Upper lobe of right lung (tissue), 1 donor: ENCODE data around the gene ARFGEF3. TPM values are rescaled to one million over a fixed set of nuclear protein-coding genes. Genes with fewer than 3 reads are reported as not detected.

Experiments
- ATAC-seq: fragments of 200-7000 bp; cut with Tn5 transposase; one replicate; pipeline ENCODE4 v1.9.1; 2020; ENCODE audit warnings: mild to moderate bottlenecking, moderate library complexity
- DNase-seq: peaks from one replicate; pipeline ENCODE4 v3.0.0-alpha.2; 2020
- H3K27ac ChIP-seq: fragments of 200-600 bp; one replicate; pipeline ENCODE4 v1.8.0; 2022
- H3K27me3 ChIP-seq: fragments of 200-600 bp; one replicate; pipeline ENCODE4 v1.8.0; 2022; ENCODE audit warnings: mild to moderate bottlenecking
- H3K36me3 ChIP-seq: fragments of 200-600 bp; one replicate; pipeline ENCODE4 v1.8.0; 2022
- H3K4me1 ChIP-seq: fragments of 200-600 bp; one replicate; pipeline ENCODE4 v1.8.0; 2022
- H3K4me3 ChIP-seq: fragments of 200-600 bp; one replicate; pipeline ENCODE4 v1.8.0; 2022; ENCODE audit warnings: mild to moderate bottlenecking
- H3K9me3 ChIP-seq: fragments of 200-600 bp; one replicate; pipeline ENCODE4 v1.8.0; 2022
- CTCF ChIP-seq: fragments of 200-600 bp; IDR thresholded peaks from one replicate; pipeline ENCODE4 v1.8.0; 2022; ENCODE audit warnings: antibody characterized with exemption
- intact Hi-C: fragments of 100-400 bp; cut with DNase I; formaldehyde crosslinking; loops from one replicate; pipeline ENCODE4 v1.11.0; 2022
- total RNA-seq: library from RNA; stranded (reverse); fragmentation: NEBNext Ultra II Directional; extraction: Animal tissue kit (Norgen Biotek cat#: 25700); gene quantifications from one replicate; pipeline ENCODE4 v1.2.1, GENCODE V29; 2021
- donor health status: DM: no; HTN: yes; CAD: no; lungs with severe emphysema.

Gene ARFGEF3
- total RNA-seq, 1 donor from 2014 or later, result 27.2 TPM

- ATAC-seq, result no peak
- intact Hi-C loops, result no loop called here
Measured at GRCh38 chr6:138370631-138371451, 209.1 kb downstream of the ARFGEF3 start.

GRCh38 chr6:138371452-138371711 lies 209.6 kb downstream of the ARFGEF3 start:
- no peaks in the 10 kb centered on the region for H3K27me3 ChIP-seq
- H3K9me3 ChIP-seq, result no peaks in the 10 kb centered on the region
- H3K4me3 ChIP-seq, result no peak overlapping the region
- H3K36me3 ChIP-seq, result no peaks in the 10 kb centered on the region
- intact Hi-C loops, result no loop called here
- ATAC-seq, result no peak
- TF ChIP-seq CTCF, result no peak
- H3K4me1 ChIP-seq, result no peaks in the 10 kb centered on the region
- no peak for DNase-seq
- no peak overlapping the region for H3K27ac ChIP-seq

More at GRCh38 chr6:138370631-138371451, 209.1 kb downstream of the ARFGEF3 start:
- Histone ChIP-seq H3K9me3 (no peaks in the 10 kb centered on the region), H3K36me3 (no peaks in the 10 kb centered on the region), H3K4me3 (no peak overlapping the region), H3K27me3 (no peaks in the 10 kb centered on the region), H3K27ac (no peak overlapping the region), H3K4me1 (no peaks in the 10 kb centered on the region)
- TF ChIP-seq CTCF, result no peak
- DNase-seq, result no peak

GRCh38 chr6:138371720-138372119 lies 210.0 kb downstream of the ARFGEF3 start:
- DNase-seq, result no peak

GRCh38 chr6:138372711-138373463 lies 211.1 kb downstream of the ARFGEF3 start:
- ATAC-seq (no peak), DNase-seq (no peak)
- no peaks in the 10 kb centered on the region for H3K36me3 ChIP-seq
- H3K27ac ChIP-seq, result no peak overlapping the region
- TF ChIP-seq CTCF, result no peak
- no peaks in the 10 kb centered on the region for H3K27me3 ChIP-seq
- intact Hi-C loops, result no loop called here
- no peaks in the 10 kb centered on the region for H3K9me3 ChIP-seq
- H3K4me3 ChIP-seq, result no peak overlapping the region
- no peaks in the 10 kb centered on the region for H3K4me1 ChIP-seq

More at GRCh38 chr6:138371720-138372119, 210.0 kb downstream of the ARFGEF3 start:
- no peak for TF ChIP-seq CTCF
- ATAC-seq, result no peak
- H3K9me3 ChIP-seq, result no peaks in the 10 kb centered on the region
- H3K27me3 ChIP-seq, result no peaks in the 10 kb centered on the region
- intact Hi-C loops, result no loop called here
- no peak overlapping the region for H3K4me3 ChIP-seq
- H3K4me1 ChIP-seq, result no peaks in the 10 kb centered on the region
- H3K27ac ChIP-seq, result no peak overlapping the region
- H3K36me3 ChIP-seq, result no peaks in the 10 kb centered on the region

GRCh38 chr6:138374230-138374629 lies 212.5 kb downstream of the ARFGEF3 start:
- ATAC-seq (no peak), DNase-seq (no peak)
- Histone ChIP-seq H3K9me3 (no peaks in the 10 kb centered on the region), H3K27me3 (no peaks in the 10 kb centered on the region), H3K4me3 (no peak overlapping the region), H3K27ac (no peak overlapping the region), H3K4me1 (no peaks in the 10 kb centered on the region), H3K36me3 (no peaks in the 10 kb centered on the region)
- intact Hi-C loops, result no loop called here
- TF ChIP-seq CTCF, result no peak
